ENCODE results near the gene E2F3. TPM values are rescaled to one million over a fixed set of nuclear protein-coding genes. Genes with fewer than 3 reads are reported as not detected.

Gene E2F3
- total RNA-seq, 1 experiment from 2014 or later, result 27.1 TPM

- no peak for TF ChIP-seq SRF (IDR thresholded peaks at IDR 0.05; ENCODE audit: low read depth)
- no peak for TF ChIP-seq POLR2A (IDR thresholded peaks at IDR 0.05; ENCODE audit: borderline replicate concordance, extremely low read depth, insufficient read depth, insufficient read length)
- TF ChIP-seq ELF1 (IDR thresholded peaks at IDR 0.05; ENCODE audit: borderline replicate concordance, low read depth), result no peak
These were observed 95.7 kb downstream of the E2F3 start (continued) for GRCh38 chr6:20497216-20498040.

GRCh38 chr6:20498041-20498385 is 96.3 kb downstream of the E2F3 start:
- H3K4me3 ChIP-seq (replicated peaks in 1 of 2; ENCODE audit: low read depth in 1 of 2, low read length in 2 of 2), result no peak overlapping the region
- intact Hi-C loops (cut with micrococcal nuclease), result no loop called here
- H3K9ac ChIP-seq (ENCODE audit: low read length), result no peak overlapping the region
- no peak overlapping the region for H2AFZ ChIP-seq (ENCODE audit: low read depth, low read length, poor library complexity, severe bottlenecking)
- H3K27me3 ChIP-seq (ENCODE audit: insufficient read depth, low read length), result no peaks in the 10 kb centered on the region
- CTCF ChIA-PET, result no interaction called here
- RAD21 ChIA-PET (ENCODE audit: low non-redundant PET in 1 of 2, low total read pairs in 2 of 2, uncharacterized antibody in 2 of 2, unreplicated experiment in 2 of 2), result no interaction called here
- no peak for ATAC-seq
- no peaks in the 10 kb centered on the region for H3K4me1 ChIP-seq (ENCODE audit: control insufficient read depth in 1 of 2, insufficient read depth in 2 of 2, low read length in 2 of 2)
- no peaks in the 10 kb centered on the region for H3K36me3 ChIP-seq (ENCODE audit: control insufficient read depth in 1 of 2, insufficient read depth in 2 of 2, low read length in 2 of 2)
- no peak overlapping the region for H3K4me2 ChIP-seq (ENCODE audit: low read length)
- H3K79me2 ChIP-seq (ENCODE audit: insufficient read depth, low read length), result no peaks in the 10 kb centered on the region
- H3K9me3 ChIP-seq (ENCODE audit: control insufficient read depth in 1 of 2, insufficient read depth in 1 of 2, low read depth in 1 of 2, low read length in 2 of 2), result no peaks in the 10 kb centered on the region
- H3K9me2 ChIP-seq (ENCODE audit: insufficient read depth), result no peaks in the 10 kb centered on the region
- no peak for DNase-seq (ENCODE audit: low read depth, low spot score)
- BruUV-seq (replicated peaks), result no TSS peak
- POLR2A ChIA-PET, result no interaction called here
- no peak overlapping the region for H3K27ac ChIP-seq (ENCODE audit: low read depth, low read length)
- H4K20me1 ChIP-seq (ENCODE audit: insufficient read depth), result no peaks in the 10 kb centered on the region
- TF ChIP-seq FOSL1 (IDR thresholded peaks at IDR 0.05; ENCODE audit: low read depth), result no peak
- no peak for TF ChIP-seq REST (IDR thresholded peaks at IDR 0.05; ENCODE audit: low read depth)
- TF ChIP-seq SP1 (IDR thresholded peaks at IDR 0.05; ENCODE audit: low read depth), result no peak
- no peak for TF ChIP-seq EZH2phosphoT487 (IDR thresholded peaks at IDR 0.05; ENCODE audit: borderline replicate concordance)
- no peak for TF ChIP-seq EGR1 (IDR thresholded peaks at IDR 0.05; ENCODE audit: low read depth)
- TF ChIP-seq SRF (IDR thresholded peaks at IDR 0.05; ENCODE audit: low read depth), result no peak
- no peak for TF ChIP-seq POLR2AphosphoS5 (IDR thresholded peaks at IDR 0.05; ENCODE audit: low read depth, low read length)
- TF ChIP-seq EZH2 (IDR thresholded peaks at IDR 0.05), result no peak
- no peak for TF ChIP-seq CEBPB (IDR thresholded peaks at IDR 0.05; ENCODE audit: low read depth)
- TF ChIP-seq ZFX (IDR thresholded peaks at IDR 0.05), result no peak
